Testis (tissue), 2 donors: ENCODE data around the gene CRYL1.

Experiments used
- CTCF ChIP-seq, 3 experiments: fragments of 450-650 bp in 2 of 3; fragments of 200-600 bp in 1 of 3; sonication (generic) in 1 of 3; IDR thresholded peaks; one replicate each; pipeline ENCODE4 v1.5.1; 2016 to 2019; ENCODE audit warnings: antibody characterized with exemption in 3 of 3, mild to moderate bottlenecking in 2 of 3, moderate library complexity in 1 of 3
- POLR2A ChIP-seq: fragments of 450-650 bp; IDR thresholded peaks from one replicate; pipeline ENCODE4 v1.6.1; 2017; ENCODE audit warnings: antibody characterized with exemption, mild to moderate bottlenecking, moderate library complexity

- no peak for TF ChIP-seq CTCF (IDR thresholded peaks at IDR 0.05)
- no peak for TF ChIP-seq POLR2A
Observed at GRCh38 chr13:20399961-20400360, 125.7 kb downstream of the CRYL1 start.
